GM04503 (cell line): Measurements from ENCODE around the gene SPECC1.
"Not testable (repeated sequence)": the region's sequence is repeated elsewhere in the genome, so short reads cannot be mapped to it uniquely, and the experiment has no call there.

Source experiments
- DNase-seq: peaks from one replicate; pipeline ENCODE4 v3.0.0-alpha.2; 2012; ENCODE audit warnings: low read depth

The SPECC1 gene

DNA sequence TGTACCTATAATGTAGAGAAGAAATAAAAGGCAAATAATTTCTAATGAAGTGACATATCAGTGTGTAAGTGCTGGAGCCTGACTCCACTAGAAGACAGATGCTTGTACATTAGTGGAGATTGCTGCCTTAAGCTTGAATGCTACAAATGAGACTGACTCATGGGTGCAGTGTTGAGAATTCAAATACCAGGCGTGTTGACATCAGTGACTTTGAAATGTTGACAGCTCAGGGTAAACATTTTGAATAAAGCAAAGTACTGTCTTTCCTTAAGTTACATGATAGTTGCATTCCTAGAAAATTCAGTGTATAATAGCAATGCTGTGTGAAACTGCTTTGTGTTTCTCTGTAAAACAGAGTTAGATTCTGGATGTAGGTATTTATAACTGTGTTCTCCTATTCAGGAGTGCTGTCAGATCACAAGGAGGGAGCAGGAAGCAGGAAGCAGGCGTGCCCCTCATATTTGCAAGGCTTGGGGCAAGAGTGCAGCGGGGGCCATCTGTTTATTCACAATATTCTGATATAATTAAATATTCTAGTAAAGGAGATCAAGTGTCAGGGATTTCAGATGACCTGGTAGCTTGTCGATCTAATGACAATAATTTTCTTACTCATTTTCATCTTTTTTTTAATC is 119.0 kb downstream of the SPECC1 start:
- no peak for DNase-seq

DNA sequence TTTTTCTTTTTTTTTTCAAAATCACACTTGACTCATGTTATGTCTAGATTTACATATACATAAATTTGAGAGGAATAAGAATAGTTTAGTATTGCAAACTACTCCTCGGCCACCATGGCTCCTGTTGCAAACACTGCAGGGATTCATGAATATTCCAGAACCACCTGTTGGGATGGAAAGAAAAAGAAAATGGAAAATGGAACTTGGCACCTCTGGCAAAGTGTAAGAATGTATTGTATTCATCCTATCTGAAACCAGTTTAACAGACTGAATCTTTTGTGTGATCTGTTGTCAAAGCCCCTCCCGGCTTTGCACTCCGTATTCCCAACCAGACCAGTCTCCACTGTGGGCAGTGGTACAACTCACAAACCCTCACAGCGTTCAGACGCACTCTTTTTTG is 124.4 kb downstream of the SPECC1 start:
- DNase-seq = no peak

DNA sequence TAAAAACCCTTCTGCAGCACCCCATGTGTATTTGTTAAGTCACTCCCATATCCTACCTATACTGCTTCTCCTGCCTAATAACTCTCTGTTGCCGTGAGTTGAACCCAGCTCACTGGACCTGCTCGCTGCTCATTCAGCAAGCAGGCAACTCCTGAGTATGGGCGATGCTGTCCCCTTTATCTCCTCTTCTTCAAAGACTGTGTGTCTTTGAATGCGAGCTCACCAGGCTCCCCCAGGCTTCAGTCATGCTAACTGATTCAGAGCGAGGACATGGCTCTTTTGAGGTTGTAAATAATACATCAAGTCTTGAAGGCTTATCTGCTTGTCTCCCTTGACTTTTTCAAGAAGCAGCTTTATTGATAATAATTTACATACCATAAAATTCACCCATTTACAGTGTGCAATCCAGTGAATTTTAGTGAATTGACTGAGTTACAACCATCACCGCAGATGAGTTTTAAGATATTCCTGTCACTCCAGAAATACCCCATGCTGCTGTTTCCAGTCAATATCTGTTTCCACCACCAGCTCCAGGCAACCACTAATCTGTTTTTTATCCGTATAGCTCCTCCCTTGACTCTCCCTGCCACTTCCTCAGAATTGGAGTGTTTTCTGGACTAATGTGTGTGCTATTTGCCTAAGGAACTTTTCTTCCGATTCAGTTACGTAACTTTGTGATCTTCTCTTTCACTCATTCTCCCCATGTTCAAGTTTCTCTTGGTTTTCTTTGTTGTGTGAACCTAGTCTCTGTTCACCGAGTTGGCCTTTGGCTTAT is 132.2 kb downstream of the SPECC1 start:
- no peak for DNase-seq

DNA sequence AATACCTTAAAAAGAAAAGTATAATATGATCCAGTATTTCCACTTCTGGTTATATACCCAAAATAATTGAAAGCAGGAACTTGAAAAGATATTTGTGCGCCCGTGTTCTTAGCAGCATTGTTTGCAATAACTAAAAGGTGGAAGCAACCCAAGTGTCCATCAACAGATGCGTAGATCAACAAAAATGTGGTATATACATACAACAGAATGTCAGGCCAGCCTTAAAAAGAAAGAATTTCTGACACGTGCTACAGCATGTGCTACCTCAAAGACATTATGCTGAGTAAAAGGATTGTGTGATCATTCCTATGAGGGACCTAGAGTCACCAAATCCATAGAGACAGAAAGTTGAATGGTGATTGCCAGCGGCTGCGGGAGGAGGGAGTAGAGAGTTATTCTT is 133.1 kb downstream of the SPECC1 start:
- no peak for DNase-seq

DNA sequence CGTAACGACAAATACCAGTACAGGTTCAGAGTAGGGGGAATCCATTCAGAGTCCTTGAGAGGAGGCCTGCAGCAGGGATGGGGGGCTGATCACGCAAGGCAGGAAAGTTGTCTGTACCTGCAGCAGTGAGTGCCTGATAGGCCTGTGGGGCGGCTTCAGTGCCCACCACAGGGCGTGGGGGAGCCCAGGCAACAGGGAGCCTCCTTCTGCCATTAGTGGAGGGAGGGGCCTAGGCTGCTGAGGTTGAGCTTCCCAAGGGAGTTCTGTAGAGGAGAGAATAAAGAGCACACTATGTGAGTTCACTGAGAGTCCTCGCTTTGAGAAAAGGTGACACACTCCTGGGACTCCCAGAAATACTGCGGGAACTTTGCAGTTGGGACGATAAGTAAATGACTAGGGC is 134.6 kb downstream of the SPECC1 start:
- DNase-seq = no peak

DNA sequence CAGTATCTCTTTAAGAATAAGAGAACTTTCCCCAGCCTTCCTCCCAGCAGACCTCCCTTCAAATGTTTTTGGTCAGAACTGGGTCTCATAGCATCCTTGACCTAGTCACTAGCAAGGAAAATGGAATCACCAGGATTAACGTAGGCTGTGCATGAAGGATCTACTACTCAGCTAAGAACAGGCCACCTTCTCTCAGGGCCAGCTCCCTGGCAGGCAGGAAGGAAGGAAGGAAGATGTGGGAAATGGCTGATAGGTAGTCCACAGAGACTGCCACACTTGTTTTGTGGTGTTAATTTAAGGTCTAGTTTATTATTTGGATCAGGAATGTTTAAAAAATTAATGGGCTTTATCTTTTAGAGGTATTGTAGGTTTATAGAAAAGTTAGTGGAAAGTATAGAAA is 136.4 kb downstream of the SPECC1 start:
- DNase-seq = no peak

DNA sequence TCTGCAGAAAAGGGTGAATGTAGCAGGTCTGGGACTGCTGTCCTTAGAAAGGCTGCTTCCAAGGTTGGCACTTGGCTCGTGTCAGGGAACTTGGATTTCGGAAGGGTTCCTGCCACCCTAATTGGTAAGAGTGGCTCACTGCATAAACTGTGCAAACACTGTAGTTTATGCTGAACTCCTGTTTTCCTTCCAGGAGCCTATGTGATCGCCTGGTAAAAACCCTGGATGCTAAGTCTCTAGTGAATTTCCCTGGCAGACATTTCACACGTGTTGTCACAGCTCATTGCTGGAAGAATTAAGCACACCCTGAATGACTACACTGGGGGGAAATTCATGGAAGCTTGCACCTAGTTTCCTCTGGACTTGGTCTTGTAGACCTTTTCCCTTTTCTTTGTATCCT is 140.1 kb downstream of the SPECC1 start:
- no peak for DNase-seq

DNA sequence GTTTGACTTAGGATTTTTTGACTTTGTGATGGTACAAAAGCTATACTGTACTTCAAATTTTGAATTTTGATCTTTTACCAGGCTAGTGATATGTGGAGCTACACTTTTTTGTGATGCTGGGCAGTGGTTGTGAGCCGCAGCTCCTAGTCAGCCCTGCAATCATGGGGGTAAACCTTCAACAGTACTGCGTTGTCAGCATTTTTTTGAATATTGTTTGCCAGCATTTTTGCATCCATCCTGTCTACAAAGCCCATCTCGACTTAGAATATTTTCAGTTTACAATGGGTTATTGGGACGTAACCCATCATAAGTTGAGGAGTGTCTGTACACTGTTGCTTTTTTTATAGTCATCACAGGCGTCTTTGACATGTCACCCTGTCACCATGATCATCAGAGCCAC is 142.0 kb downstream of the SPECC1 start:
- no peak for DNase-seq

DNA sequence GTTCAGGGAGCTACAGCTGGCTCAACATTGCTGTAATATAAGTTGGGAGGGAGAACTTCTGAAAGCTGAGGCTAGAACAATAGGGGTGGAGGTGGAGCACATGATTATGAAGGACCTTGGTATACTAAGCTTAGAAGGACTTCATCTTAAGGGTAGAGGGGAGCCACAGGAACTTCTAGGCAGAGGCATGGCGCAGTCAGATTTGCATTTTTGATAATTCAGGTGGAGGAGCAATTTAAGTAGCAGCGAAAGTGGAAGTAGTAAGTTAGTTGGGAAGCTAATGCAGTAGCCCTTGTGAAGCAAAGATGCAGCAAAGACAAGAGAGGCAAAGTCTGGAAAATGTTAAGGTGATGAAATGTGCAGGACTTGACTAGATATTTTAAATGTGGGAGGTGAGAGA is 144.1 kb downstream of the SPECC1 start:
- no peak for DNase-seq

DNA sequence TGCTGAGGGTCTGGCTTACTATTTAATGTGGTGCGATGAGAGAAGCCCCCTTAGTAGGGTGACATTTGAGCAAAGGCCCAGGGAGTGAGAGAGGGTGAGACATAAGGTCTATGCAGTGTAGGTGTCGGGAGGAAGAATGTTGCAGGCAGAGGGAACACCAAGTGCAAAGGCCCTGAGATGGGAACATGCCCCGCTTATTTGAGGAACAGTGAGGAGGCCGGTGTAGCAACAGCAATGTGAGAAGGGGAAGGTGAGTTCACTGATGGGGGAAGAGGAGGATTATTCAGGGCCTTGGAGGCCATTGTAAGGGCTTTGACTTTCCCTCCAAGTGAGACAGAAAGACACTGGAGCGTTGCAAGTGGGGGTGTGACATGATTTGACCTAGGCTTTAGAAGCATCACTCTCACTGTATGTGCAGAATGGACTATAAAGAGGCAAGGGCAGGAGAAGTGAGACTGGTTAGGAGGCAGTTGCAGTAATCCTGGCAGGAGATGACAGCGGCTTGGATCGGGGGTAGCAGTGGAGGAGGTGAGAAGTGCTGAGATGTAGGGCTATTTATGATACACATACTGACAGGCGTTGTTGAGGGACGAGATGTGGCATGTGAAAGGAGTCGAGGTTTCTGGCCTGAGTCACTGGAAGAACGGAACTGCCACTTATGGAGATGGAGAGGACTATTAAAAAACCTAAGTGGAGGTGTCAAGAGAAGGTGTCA is 145.3 kb downstream of the SPECC1 start:
- no peak for DNase-seq

DNA sequence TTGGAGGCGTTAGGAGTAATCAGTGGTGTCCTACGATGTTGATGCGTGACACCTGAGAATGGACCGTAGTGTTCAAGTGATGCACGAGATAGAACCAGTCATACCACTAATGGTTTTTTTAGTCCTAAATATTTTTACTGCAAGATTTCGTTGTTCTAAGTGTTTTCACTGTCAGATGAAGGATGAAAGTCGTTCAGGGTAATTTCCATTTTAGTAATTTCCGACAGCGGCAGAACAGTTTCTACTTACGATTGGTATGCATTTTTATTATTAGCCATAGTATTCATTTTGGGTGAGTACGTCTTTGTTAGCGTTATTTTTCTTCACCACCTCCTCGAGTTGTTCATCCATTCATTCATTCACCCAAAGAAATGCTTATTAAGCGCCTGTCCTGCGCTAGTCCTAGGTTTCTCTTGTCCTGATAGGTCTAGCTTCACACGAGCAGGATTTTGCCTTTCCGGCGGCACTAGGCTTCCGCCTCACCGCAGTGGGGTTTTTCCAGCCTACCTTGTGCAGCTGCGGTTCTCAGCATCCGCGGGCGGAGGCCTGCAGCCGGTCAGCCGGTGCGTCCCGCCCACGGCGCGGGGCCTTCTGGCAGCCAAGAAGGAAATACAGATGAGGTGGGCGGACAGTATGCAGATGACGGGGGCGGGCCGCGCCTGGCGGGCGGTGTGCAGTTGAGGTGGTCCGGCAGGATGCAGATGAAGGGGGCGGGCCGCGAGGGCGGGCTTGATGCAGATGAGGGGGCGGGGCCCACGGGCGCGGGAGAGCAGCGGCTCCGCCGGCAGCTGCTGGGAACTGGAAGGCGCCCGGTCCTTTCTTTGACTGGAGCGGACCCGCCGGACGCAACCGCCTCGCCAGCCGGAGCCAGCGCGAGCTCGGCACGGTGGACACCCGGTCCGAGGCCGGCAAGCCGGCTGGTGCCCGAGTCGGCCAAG is 146.4 kb downstream of the SPECC1 start:
- peak; percentile 30 for DNase-seq

DNA sequence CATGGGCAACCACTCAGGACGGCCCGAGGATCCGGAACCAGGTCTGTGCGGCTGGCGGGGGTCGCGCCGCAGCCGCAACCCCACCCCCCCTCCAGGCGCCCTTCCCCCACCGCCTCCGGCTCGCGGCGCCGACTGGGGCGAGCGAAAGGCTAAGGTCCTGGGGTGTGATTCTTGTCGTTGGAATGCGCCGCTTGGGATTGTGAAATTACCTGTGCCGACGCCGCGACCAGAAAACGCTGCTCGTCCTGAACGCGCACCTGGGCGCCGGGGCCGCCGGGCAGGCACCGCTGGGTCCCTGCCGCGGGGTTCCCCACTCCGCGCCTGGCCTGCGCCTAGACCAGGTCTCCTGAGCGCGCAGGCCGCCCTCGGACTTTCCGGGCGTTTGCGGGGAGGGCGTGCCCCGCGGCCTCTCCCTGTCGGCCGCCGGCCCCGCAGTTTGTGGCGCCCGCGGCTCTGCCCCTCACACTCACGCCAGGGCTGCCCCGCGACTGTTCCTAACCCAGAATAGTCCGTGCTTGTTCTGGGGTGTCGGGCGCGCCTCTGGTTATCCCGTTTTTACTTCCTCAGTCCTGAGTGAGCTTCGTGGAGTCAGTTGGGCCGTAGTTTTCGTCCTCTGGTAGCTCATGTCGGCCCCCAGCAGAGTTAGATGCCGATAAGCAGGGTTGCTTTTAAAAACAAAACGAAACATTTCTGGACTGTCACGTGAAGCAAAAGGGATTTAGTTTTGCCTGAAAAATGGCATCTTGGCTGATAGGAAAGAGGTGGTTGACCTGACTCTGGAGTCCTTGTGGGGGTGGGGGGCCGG is 147.2 kb downstream of the SPECC1 start:
- DNase-seq = no peak

DNA sequence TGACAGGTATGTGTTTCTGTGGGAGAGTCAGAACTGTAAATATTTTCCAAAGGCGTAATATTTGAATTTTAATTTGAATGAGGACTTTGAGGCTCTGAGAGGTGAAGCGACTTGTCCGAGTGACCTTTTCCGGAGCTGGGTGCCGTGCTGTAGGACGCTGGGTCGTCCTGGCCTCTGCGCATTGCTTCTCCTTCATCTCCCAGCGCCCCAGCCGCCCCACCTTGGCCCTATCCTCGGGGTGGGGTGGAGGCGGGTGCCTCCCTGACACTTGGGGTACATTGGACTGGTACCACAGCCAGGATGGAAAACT is 147.8 kb downstream of the SPECC1 start:
- no peak for DNase-seq

DNA sequence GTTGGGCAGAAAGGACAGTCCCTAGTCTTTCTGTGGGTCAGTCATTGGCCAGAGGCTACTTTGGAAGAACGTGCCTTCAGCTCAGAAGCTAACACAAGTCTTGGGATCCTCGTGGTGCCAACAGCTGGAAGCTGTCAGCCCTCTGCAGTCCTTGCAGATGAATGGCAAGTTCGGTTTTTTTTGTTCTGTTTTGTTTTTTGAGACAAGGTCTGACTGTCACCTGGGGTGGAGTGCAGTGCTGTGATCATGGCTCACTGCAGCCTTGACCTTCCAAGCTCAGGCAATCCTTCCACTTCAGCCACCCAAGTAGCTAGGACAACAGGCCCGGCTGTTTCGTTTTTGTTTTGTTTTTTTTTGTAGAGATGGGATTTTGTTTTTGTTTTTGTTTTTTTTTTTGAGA is 149.4 kb downstream of the SPECC1 start:
- no peak for DNase-seq

DNA sequence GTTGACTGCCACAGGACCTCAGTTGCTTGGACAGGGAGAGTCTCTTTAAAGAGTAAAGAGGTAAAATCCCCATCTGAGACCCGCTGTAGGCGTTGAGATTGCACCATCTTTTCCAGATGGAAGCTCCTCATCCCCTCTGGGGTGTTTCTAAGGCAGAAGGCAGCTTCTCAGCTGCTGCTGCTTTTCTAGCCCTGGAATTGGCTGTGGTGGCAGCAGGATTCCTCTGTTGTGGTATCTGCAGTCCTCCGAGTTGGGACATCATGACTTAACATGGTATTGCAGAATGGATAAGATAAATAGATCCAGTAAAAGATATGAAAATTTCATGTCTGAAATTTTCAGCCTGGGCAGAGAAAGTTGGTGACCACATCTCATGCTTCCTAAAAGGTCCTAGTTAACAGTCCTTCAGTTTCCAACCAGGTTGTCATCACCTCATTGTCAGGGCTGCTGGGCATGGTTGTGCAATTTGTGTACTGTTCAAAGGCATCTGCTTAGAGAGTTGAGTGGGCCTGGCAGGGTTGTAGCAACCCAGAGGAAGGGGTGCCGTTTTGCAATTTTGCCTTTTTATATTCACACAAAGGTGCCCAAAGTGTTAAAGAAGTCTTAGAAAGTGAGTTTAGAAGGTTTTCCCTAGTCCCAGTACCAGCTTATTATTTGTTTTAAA is 150.4 kb downstream of the SPECC1 start:
- no peak for DNase-seq

DNA sequence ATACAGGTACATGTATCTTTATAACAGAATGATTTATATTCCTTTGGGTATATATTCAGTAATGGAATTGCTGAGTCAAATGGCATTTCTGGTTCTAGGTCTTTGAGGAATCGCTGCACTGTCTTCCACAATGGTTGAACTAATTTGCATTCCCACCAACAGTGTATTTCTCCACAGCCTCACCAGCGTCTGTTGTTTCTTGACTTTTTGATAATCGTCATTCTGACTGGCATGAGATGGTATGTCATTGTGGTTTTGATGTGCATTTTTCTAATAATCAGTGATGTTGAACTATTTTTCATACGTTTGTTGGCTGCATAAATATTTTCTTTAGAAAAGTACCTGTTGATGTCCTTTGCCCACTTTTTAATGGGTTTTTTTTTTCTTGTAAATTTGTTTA is 156.4 kb downstream of the SPECC1 start:
- not testable (repeated sequence) for DNase-seq

DNA sequence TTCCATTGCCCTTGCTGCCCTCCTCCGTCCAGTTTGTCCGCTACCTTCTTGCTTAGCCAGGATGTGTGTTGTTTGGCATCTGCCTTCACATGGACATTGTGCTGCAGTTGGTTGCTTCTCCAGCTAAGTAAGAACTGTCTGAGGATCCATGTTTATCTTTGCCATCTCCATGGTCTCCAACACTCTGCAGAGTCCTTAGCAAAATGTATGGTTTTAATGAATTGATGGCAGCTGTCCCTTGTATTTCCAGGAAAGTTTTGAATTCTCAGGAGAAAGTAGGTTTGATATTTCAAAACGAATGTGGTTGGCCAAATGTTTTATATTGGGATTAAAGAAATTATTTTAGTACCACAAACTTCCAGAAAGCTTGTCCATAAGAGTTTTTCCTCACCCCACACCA is 160.9 kb downstream of the SPECC1 start:
- DNase-seq = no peak

DNA sequence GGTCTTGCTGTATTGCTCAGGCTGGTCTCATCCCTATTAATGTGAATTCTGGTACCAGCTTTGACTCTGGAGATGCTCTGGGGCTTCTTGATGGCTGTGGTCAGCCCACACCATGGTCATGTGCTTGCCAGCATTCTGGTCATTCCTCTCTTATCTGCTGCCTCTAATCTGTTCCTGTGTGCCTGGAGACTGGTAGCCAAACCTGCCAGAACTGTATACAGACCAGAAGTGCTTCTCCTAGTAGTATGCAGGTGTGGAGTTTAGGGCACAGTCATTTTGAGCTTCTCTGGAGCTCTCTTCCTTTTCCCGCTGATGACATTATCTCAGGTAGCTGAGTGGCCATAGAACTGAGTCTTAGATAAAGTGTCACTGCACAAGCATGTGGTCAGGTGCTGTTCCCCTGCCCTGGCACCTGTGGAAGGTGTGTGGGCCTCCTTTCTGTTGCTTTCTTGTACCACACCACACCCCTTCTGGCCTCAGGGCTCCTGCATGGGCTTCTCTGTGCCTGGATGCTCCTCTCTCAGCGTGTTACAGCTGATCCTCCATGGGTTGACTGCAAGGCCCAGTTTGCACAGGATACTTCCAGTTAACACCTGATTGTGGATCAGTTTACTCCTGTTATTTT is 162.7 kb downstream of the SPECC1 start:
- DNase-seq = no peak

DNA sequence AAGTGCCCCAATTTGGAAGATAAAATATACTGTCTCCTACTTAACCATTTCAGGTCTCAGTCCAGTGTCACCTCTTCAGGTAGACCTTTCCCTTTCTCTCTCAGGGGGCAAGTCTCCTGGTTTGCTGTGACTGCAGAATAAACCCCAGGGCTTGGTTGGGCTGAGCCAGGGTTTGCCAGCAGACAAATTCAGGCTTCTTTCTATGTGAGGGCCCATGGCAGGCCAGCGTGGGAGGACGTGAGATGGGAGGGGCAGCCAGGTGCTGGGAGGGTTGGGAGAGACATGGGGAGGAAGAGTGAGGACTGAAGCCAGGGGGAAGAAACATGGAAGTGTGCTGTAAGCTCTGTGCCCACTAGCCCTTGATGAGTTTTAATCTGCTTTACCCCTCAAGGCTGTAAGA is 163.2 kb downstream of the SPECC1 start:
- DNase-seq = no peak

DNA sequence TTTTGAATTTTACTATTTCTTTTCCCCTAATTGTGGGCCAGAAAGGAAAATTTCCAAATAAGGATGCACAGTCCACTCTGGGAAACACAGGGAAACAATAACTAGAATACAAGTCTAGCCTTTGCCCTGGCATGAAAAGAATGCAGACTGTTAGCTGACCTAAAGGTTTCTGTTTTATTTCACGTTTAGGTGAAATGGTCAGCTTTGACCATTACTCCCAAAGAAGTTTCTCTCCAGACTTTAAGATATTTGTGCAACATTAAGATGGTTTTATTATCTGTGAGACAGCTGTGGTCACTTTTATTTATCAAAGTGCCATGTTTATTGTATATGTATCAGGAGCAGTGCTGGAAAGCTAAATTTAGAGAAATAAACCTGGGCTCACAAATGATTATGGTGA is 163.9 kb downstream of the SPECC1 start:
- no peak for DNase-seq
